GM19099 (cell line): ENCODE measurements around the gene NFYC.

Experiments used
- POLR2A ChIP-seq: IDR thresholded peaks from 3 replicates; pipeline ENCODE4 v1.6.1; 2011; ENCODE audit warnings: low read depth; ENCODE audit not compliant: insufficient read length; ENCODE audit errors: extremely low read depth

NFYC gene

GRCh38 chr1:40740997-40741736, 49.7 kb downstream of the NFYC start:
- no peak for TF ChIP-seq POLR2A

GRCh38 chr1:40742363-40743061, 51.0 kb downstream of the NFYC start:
- TF ChIP-seq POLR2A = no peak

GRCh38 chr1:40743452-40743851, 51.9 kb downstream of the NFYC start:
- TF ChIP-seq POLR2A = no peak

- no peak for TF ChIP-seq POLR2A
These were observed 52.4 kb downstream of the NFYC start for GRCh38 chr1:40743860-40744259.

GRCh38 chr1:40745176-40745575, 53.7 kb downstream of the NFYC start:
- no peak for TF ChIP-seq POLR2A

GRCh38 chr1:40746344-40747090, 55.0 kb downstream of the NFYC start:
- TF ChIP-seq POLR2A = no peak

GRCh38 chr1:40748841-40749718, 57.6 kb downstream of the NFYC start:
- no peak for TF ChIP-seq POLR2A

- no peak for TF ChIP-seq POLR2A
These were observed 58.3 kb downstream of the NFYC start for GRCh38 chr1:40749817-40750216.

GRCh38 chr1:40750451-40750908, 59.0 kb downstream of the NFYC start:
- TF ChIP-seq POLR2A = no peak

GRCh38 chr1:40751802-40752201, 60.3 kb downstream of the NFYC start:
- TF ChIP-seq POLR2A = no peak

GRCh38 chr1:40753142-40753882, 61.8 kb downstream of the NFYC start:
- no peak for TF ChIP-seq POLR2A

- no peak for TF ChIP-seq POLR2A
These were observed 62.7 kb downstream of the NFYC start for GRCh38 chr1:40754201-40754600.

- TF ChIP-seq POLR2A = no peak
These were observed 63.6 kb downstream of the NFYC start for GRCh38 chr1:40755067-40755466.

- no peak for TF ChIP-seq POLR2A
These were observed 65.0 kb downstream of the NFYC start for GRCh38 chr1:40756523-40756922.
